ENCODE results near the gene CHD6. TPM values are rescaled to one million over a fixed set of nuclear protein-coding genes. Genes with fewer than 3 reads are reported as not detected.
A peak's percentile ranks its signal among the peaks of the same experiment; 100 is the strongest.

The CHD6 gene
- total and polyA plus RNA-seq, 2 of the 13 experiments (the other 11 are each of a cell fraction or from before 2014, with no cell fraction given) = 14.4 to 52.0 TPM

DNA sequence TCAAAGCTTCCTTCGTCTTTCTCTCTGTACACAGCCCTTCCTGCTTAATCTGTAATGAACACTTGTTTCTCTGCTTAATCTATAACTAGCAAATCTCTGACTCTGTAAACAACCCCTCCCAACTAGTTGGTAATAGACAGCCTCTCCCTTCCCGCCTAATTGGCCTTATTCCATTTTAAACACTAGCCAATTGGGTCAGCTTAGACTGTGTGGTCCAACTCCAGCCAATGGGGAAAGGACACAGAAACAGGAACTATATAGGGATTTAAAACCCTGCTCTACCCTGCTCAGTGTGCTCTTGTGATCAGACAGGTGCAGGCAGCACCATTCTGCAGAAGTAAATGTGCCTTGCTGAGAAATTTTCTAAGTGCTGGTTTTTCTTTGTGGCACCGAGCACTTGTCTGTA lies 18.5 kb downstream of the CHD6 start (continued):
- TF ChIP-seq ZNF75D (CRISPR knock-in tag; IDR thresholded peaks at IDR 0.05; ENCODE audit: borderline replicate concordance) = no peak
- TF ChIP-seq TCF12 (IDR thresholded peaks at IDR 0.05) = no peak
- TF ChIP-seq TCF12 (CRISPR knock-in tag; IDR thresholded peaks at IDR 0.05) = no peak
- TF ChIP-seq SMYD3 (CRISPR knock-in tag; IDR thresholded peaks at IDR 0.05) = no peak
- TF ChIP-seq ZNF260 (CRISPR knock-in tag; IDR thresholded peaks at IDR 0.05; ENCODE audit: borderline replicate concordance, low read depth) = no peak
- peak; percentile 47 for TF ChIP-seq CBX1 (IDR thresholded peaks at IDR 0.05; ENCODE audit: low read depth)
- TF ChIP-seq SOX13 (IDR thresholded peaks at IDR 0.05) = no peak
- TF ChIP-seq SOX13 (CRISPR knock-in tag; conservative IDR thresholded peaks at IDR 0.05 in 1 of 2, IDR thresholded peaks at IDR 0.05 in 1 of 2) = 0 out of 4 replicates have a peak, but pooled peaks of 1 of the 2 experiments have one; percentile 15
- no peak for TF ChIP-seq NCOA2 (CRISPR knock-in tag; IDR thresholded peaks at IDR 0.05)
- peak; percentile 99 for TF ChIP-seq SETDB1 (CRISPR knock-in tag; IDR thresholded peaks at IDR 0.05; ENCODE audit: borderline replicate concordance)
- TF ChIP-seq PCBP1 (IDR thresholded peaks at IDR 0.05; ENCODE audit: borderline replicate concordance, low read depth, low read length) = no peak
- TF ChIP-seq ZNF570 (CRISPR knock-in tag; IDR thresholded peaks at IDR 0.05; ENCODE audit: borderline replicate concordance) = no peak
- TF ChIP-seq ZNF784 (CRISPR knock-in tag; IDR thresholded peaks at IDR 0.05; ENCODE audit: borderline replicate concordance) = 0 out of 2 replicates have a peak, but pooled peaks have one; percentile 36
- TF ChIP-seq, protein P1, sequence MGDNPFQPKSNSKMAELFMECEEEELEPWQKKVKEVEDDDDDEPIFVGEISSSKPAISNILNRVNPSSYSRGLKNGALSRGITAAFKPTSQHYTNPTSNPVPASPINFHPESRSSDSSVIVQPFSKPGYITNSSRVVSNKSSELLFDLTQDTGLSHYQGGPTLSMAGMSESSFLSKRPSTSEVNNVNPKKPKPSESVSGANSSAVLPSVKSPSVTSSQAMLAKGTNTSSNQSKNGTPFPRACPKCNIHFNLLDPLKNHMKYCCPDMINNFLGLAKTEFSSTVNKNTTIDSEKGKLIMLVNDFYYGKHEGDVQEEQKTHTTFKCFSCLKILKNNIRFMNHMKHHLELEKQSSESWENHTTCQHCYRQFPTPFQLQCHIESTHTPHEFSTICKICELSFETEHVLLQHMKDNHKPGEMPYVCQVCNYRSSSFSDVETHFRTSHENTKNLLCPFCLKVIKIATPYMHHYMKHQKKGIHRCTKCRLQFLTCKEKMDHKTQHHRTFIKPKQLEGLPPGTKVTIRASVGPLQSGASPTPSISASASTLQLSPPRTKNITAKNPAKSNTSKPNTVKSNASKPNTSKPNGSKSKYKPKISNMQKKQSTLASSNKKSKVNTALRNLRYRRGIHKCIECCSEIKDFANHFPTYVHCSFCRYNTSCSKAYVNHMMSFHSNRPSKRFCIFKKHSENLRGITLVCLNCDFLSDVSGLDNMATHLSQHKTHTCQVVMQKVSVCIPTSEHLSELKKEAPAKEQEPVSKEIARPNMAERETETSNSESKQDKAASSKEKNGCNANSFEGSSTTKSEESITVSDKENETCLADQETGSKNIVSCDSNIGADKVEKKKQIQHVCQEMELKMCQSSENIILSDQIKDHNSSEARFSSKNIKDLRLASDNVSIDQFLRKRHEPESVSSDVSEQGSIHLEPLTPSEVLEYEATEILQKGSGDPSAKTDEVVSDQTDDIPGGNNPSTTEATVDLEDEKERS (CRISPR knock-in tag; IDR thresholded peaks at IDR 0.05) = peak; percentile 97
- no peak for TF ChIP-seq NFYB (CRISPR knock-in tag; IDR thresholded peaks at IDR 0.05)
- TF ChIP-seq ZBTB7A (CRISPR knock-in tag; IDR thresholded peaks at IDR 0.05) = no peak
- no peak for TF ChIP-seq STAG1 (CRISPR knock-in tag; IDR thresholded peaks at IDR 0.05)

Data from HepG2 (cell line).